ENCODE measurements around the gene SHF. TPM values are rescaled to one million over a fixed set of nuclear protein-coding genes. Genes with fewer than 3 reads are reported as not detected.

SHF gene
- total RNA-seq, 2 donors from 2014 or later = 4.7 to 12.0 TPM

DNA sequence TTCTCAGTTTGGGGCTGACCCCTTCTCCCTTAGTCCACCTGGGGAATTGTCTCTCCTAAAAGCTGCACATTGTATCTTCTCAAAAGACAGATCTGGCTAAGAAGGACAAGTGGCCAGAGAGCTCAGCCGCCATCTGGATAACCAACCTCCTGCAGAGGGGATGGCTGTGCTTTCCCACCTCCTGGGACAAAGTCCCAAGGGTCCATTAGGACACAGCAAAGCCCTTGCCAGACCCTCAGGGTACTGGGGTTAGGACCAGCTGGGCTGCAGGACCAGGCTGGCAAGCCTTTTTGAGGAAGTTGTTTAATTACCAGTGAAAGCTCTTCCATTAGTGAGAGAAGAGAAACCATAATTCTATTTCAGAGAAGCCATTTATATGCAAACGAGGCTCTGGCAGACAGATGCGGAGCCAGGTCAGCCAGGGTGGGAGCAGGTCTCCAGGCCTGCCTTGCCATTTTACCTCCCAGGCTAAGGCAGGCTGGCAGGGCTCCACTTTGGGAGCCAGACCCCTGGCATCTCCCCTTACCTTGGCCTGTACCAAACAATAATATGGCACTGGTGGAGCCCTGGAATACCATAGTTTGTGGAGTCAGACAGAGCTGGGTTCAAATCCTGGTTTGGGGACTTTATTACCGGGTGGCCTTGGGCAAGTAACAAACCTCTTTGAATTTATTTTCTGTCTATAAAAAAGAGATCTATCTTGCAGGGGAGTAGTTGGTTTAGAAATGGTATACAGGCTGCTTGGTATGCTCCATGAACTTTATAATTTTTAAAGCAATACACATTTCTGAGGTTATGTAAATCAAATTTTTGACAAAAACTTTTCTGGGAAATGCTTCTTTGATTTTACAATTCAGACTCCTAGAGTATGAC lies 17.9 kb downstream of the SHF start:
- H3K4me3 ChIP-seq = no peak overlapping the region
- H3K9me3 ChIP-seq = no peaks in the 10 kb centered on the region
- no peak for DNase-seq (ENCODE audit: low spot score)
- H3K27ac ChIP-seq = peak overlapping the region in 1 of 2 donors; percentile 95
- TF ChIP-seq, protein P1, sequence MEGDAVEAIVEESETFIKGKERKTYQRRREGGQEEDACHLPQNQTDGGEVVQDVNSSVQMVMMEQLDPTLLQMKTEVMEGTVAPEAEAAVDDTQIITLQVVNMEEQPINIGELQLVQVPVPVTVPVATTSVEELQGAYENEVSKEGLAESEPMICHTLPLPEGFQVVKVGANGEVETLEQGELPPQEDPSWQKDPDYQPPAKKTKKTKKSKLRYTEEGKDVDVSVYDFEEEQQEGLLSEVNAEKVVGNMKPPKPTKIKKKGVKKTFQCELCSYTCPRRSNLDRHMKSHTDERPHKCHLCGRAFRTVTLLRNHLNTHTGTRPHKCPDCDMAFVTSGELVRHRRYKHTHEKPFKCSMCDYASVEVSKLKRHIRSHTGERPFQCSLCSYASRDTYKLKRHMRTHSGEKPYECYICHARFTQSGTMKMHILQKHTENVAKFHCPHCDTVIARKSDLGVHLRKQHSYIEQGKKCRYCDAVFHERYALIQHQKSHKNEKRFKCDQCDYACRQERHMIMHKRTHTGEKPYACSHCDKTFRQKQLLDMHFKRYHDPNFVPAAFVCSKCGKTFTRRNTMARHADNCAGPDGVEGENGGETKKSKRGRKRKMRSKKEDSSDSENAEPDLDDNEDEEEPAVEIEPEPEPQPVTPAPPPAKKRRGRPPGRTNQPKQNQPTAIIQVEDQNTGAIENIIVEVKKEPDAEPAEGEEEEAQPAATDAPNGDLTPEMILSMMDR (IDR thresholded peaks at IDR 0.05) = no peak
- H3K27me3 ChIP-seq = no peaks in the 10 kb centered on the region
- no peaks in the 10 kb centered on the region for H3K36me3 ChIP-seq
- peaks cover 0 to 12% of the 10 kb centered on the region in 2 donors for H3K4me1 ChIP-seq

DNA sequence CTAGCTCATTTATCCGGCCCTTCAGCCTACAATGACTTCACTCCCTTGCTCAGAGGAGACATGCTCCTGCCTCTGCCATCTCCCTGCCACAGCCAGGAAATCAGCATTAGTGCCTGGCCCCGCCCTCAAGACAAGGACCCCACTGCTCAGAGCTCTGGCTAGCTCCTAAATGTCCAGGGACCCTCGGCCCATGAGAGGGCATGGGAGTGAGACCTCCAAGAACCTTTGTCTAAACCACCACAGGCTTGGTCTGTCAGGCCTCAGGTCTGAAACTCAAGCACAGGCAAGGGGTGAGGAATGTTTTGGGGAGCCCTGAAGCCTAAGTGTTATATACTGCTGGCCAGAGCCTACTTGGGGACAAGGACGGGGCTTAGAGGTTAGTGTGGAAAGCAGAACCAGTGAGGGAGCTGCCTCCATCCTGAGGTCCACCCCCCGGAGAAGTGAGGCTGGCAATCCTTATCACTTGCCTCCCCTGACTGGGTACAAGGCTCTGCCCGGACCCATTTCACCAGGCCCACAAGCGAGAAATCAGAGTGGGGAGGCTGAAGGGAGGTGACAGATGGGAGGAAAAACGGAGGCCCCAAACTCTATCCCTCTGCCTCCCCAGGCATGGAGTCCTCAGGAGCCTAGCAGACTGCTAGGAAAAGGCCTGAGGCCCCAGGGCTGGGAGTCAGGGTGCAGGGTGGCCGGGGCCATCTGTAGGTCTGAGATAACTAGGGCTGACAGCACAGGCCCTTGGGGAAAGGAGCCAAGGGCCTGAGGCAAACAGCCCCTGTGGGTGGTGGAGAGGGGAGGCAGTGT lies 18.8 kb downstream of the SHF start:
- Histone ChIP-seq H3K27ac (peak overlapping the region in 1 of 2 donors; percentile 95), H3K4me1 (peaks cover 0 to 12% of the 10 kb centered on the region in 2 donors), H3K27me3 (no peaks in the 10 kb centered on the region), H3K36me3 (no peaks in the 10 kb centered on the region), H3K4me3 (no peak overlapping the region), H3K9me3 (no peaks in the 10 kb centered on the region)
- no peak for DNase-seq (ENCODE audit: low spot score)
- TF ChIP-seq, protein P1 (IDR thresholded peaks at IDR 0.05) = no peak

DNA sequence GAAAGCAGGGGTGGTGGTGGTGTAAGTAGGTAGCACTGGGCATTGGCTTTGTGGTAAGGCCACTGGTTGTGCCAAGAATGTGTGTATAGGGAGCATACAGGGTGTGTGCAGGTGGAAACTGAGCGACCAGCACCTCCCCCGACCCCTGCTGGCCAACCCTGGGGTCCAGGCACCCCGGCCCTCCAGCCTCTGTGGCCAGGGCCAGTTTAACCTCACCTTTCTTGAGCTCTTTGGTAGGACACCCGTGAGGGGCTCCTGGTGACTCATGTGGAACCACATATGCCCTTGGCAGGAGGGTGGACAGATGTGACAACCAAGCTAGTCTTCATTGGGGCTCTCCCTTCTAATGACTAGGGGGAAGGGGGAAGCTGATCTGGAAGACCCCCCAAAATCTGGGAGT lies 19.5 kb downstream of the SHF start:
- Histone ChIP-seq H3K27ac (peak overlapping the region; percentile 95), H3K4me1 (peaks cover 0 to 12% of the 10 kb centered on the region in 2 donors), H3K27me3 (no peaks in the 10 kb centered on the region), H3K4me3 (no peak overlapping the region), H3K36me3 (no peaks in the 10 kb centered on the region), H3K9me3 (no peaks in the 10 kb centered on the region)
- DNase-seq (ENCODE audit: low spot score) = no peak
- TF ChIP-seq, protein P1 (IDR thresholded peaks at IDR 0.05) = no peak

GRCh38 chr15:45167631-45168205 lies 20.0 kb downstream of the SHF start:
- H3K4me1 ChIP-seq = peaks cover 0 to 15% of the 10 kb centered on the region in 2 donors
- TF ChIP-seq, protein P1 (IDR thresholded peaks at IDR 0.05) = no peak
- H3K27ac ChIP-seq = peak overlapping the region; percentile 95
- H3K27me3 ChIP-seq = no peaks in the 10 kb centered on the region
- DNase-seq (ENCODE audit: low spot score) = no peak
- no peaks in the 10 kb centered on the region for H3K9me3 ChIP-seq
- H3K4me3 ChIP-seq = peak overlapping the region; percentile 65 to 73
- H3K36me3 ChIP-seq = no peaks in the 10 kb centered on the region

DNA sequence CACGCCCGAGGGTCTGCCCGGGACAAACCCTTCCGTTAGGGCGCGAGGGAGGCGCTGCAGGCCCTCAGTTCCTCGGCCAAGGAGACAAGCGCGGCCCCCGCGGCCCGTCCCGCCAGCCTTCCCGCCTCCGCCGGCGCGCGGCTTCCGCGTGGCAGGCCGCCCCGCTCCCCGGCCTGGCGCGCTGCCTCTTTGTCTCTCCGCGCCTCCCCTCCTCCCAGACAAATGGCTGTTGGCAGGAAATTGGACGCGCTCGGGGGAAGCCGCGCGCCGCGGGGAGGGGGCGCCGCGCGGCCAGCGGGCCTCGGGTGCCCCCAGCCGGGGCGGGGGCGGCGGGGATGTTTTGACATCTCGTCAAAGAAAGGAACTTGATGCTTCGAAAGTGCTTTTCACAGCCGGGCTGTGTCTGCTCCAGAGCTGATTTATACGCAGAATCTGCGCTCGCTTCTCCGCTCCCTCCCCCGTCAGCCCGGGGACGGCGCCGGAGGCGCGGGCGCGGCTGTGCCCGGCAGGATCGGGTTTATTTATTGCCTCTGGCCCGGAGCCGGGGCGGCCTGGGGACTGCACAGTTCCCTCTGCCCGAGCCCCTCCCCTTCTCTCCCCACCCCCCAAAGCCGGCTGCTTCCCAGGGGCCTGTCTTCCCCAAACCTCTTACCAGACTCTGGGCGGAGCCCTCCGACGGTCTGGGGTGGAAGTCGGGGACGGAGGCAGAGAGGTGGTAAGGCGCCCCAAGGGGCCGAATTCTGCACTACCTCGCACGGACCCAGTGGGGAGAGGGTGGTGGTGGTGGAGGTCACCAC lies 20.7 kb downstream of the SHF start:
- peaks cover 0 to 19% of the 10 kb centered on the region in 2 donors for H3K4me1 ChIP-seq
- H3K4me3 ChIP-seq = peak overlapping the region; percentile 65 to 73
- TF ChIP-seq, protein P1 (IDR thresholded peaks at IDR 0.05) = peak in 1 of 2 donors; percentile 63
- no peaks in the 10 kb centered on the region for H3K27me3 ChIP-seq
- no peaks in the 10 kb centered on the region for H3K36me3 ChIP-seq
- no peaks in the 10 kb centered on the region for H3K9me3 ChIP-seq
- peak overlapping the region; percentile 95 for H3K27ac ChIP-seq
- peak; percentile 87 for DNase-seq (ENCODE audit: low spot score)
